Endothelial cell of umbilical vein (primary cell): ENCODE measurements around the gene PACSIN2. TPM values are rescaled to one million over a fixed set of nuclear protein-coding genes. Genes with fewer than 3 reads are reported as not detected.
A peak's percentile ranks its signal among the peaks of the same experiment; 100 is the strongest.

Source experiments
- BruUV-seq: library from RNA; stranded (reverse); fragments of 400-500 nt; replicated peaks from 2 replicates; lab custom pipeline; 2021; lab: Mats Ljungman, UMichigan
- CTCF ChIA-PET: fragments of 300-600, 350-600 bp; sonication (Branson Sonifier 250); formaldehyde crosslinking; loops from one replicate; lab custom pipeline; 2021; ENCODE audit warnings: antibody characterized with exemption, inconsistent platforms; lab: Charles Lee
- POLR2A ChIA-PET: fragments of 300-600, 350-600 bp; sonication (Branson Sonifier 250); formaldehyde crosslinking; loops from one replicate; lab custom pipeline; 2021; ENCODE audit warnings: antibody characterized with exemption, inconsistent platforms; lab: Charles Lee
- DNase-seq: peaks from one replicate; pipeline ENCODE4 v3.0.0-alpha.2; 2011; ENCODE audit warnings: low read depth, low spot score
- FAIRE-seq: peaks from 2 replicates; lab custom pipeline; 2011; peaks lifted over from hg19 to GRCh38; lab: Jason Lieb, UNC
- H2AFZ ChIP-seq: 2 replicates; pipeline ENCODE4 v1.6.0; 2012; ENCODE audit warnings: low read depth, low read length, control low read depth, inconsistent platforms
- H3K27ac ChIP-seq: 2 replicates; pipeline ENCODE4 v1.5.1; 2011; ENCODE audit warnings: low read depth, mild to moderate bottlenecking, control low read depth, low read length, moderate library complexity; ENCODE audit not compliant: insufficient read depth
- H3K27me3 ChIP-seq, 2 experiments: 2 replicates each; pipeline versions ENCODE4 v1.6.0 to v1.6.1; 2011; ENCODE audit warnings: low read length in 2 of 2, mixed read lengths in 1 of 2; ENCODE audit not compliant: control insufficient read depth in 2 of 2, insufficient read depth in 2 of 2
- H3K36me3 ChIP-seq, 2 experiments: 2 replicates in 1 of 2; 3 replicates in 1 of 2; pipeline ENCODE4 v1.5.1; 2011; ENCODE audit warnings: low read length in 2 of 2, mild to moderate bottlenecking in 1 of 2, moderate library complexity in 1 of 2; ENCODE audit not compliant: control insufficient read depth in 2 of 2, insufficient read depth in 2 of 2; ENCODE audit errors: extremely low read depth in 1 of 2
- H3K4me1 ChIP-seq: 3 replicates; pipeline ENCODE4 v1.5.1; 2011; ENCODE audit warnings: mild to moderate bottlenecking, low read length; ENCODE audit not compliant: control insufficient read depth, insufficient read depth; ENCODE audit errors: extremely low read depth
- H3K4me2 ChIP-seq: 2 replicates; pipeline ENCODE4 v1.6.1; 2011; ENCODE audit warnings: low read length, control low read depth, mixed read lengths; ENCODE audit not compliant: insufficient read depth
- H3K4me3 ChIP-seq, 3 experiments: fragments of 200-600 bp in 1 of 3; sonication (generic), shearing (Covaris generic) in 1 of 3; replicated peaks in 1 of 3; 2 replicates each; pipeline ENCODE4 v1.5.1; 2011 to 2016; ENCODE audit warnings: control low read depth in 3 of 3, low read length in 3 of 3, mild to moderate bottlenecking in 2 of 3, inconsistent platforms in 1 of 3, low read depth in 1 of 3, moderate library complexity in 1 of 3; ENCODE audit not compliant: insufficient read depth in 1 of 3
- H3K79me2 ChIP-seq: 2 replicates; pipeline ENCODE4 v1.6.0; 2012; ENCODE audit warnings: low read length, inconsistent platforms; ENCODE audit not compliant: control insufficient read depth, insufficient read depth
- H3K9ac ChIP-seq: replicated peaks from 2 replicates; pipeline ENCODE3; 2011; ENCODE audit warnings: low read length, control low read depth; ENCODE audit not compliant: insufficient read depth; ENCODE audit errors: extremely low read depth
- H3K9me1 ChIP-seq: replicated peaks from 3 replicates; pipeline ENCODE4 v1.6.0; 2011; ENCODE audit warnings: mild to moderate bottlenecking, low read length; ENCODE audit not compliant: control insufficient read depth, insufficient read depth; ENCODE audit errors: extremely low read depth
- H3K9me3 ChIP-seq: replicated peaks from 2 replicates; pipeline ENCODE4 v1.5.1; 2012; ENCODE audit warnings: low read length, inconsistent platforms; ENCODE audit not compliant: control insufficient read depth, insufficient read depth
- H4K20me1 ChIP-seq: replicated peaks from 2 replicates; pipeline ENCODE3; 2011; ENCODE audit warnings: mild to moderate bottlenecking, low read length; ENCODE audit not compliant: control insufficient read depth, insufficient read depth; ENCODE audit errors: extremely low read depth
- CTCF ChIP-seq, 2 donors: IDR thresholded peaks; 1 replicate in 1 of 2; 2 replicates in 1 of 2; pipeline ENCODE4 v1.5.1; 2011; ENCODE audit warnings: low read length in 2 of 2, mild to moderate bottlenecking in 2 of 2, moderate library complexity in 2 of 2, control low read depth in 1 of 2, inconsistent platforms in 1 of 2, low read depth in 1 of 2; ENCODE audit not compliant: insufficient read depth in 1 of 2; ENCODE audit errors: extremely low read depth in 1 of 2
- EZH2 ChIP-seq: IDR thresholded peaks from 2 replicates; pipeline ENCODE4 v1.6.1; 2012; ENCODE audit warnings: borderline replicate concordance, low read depth, mild to moderate bottlenecking, moderate library complexity, low read length, inconsistent platforms; ENCODE audit not compliant: severe bottlenecking
- FOS ChIP-seq: IDR thresholded peaks from 2 replicates; pipeline ENCODE4 v1.6.1; 2011; ENCODE audit warnings: mild to moderate bottlenecking, low read length, moderate library complexity, borderline replicate concordance; ENCODE audit not compliant: insufficient read depth
- GATA2 ChIP-seq: IDR thresholded peaks from 2 replicates; pipeline ENCODE4 v1.7.0; 2011; ENCODE audit warnings: low read depth, mild to moderate bottlenecking, moderate library complexity, mixed read lengths, low read length; ENCODE audit not compliant: insufficient read length, insufficient read depth
- JUN ChIP-seq: IDR thresholded peaks from 2 replicates; pipeline ENCODE4 v1.6.1; 2011; ENCODE audit warnings: borderline replicate concordance, low read depth; ENCODE audit not compliant: insufficient read length, insufficient read depth
- MAX ChIP-seq: IDR thresholded peaks from 2 replicates; pipeline ENCODE4 v1.6.1; 2011; ENCODE audit not compliant: insufficient read depth, insufficient read length
- MYC ChIP-seq: IDR thresholded peaks from one replicate; pipeline ENCODE4 v1.6.1; 2011; ENCODE audit warnings: mild to moderate bottlenecking, low read depth, low read length
- POLR2A ChIP-seq: IDR thresholded peaks from 2 replicates; pipeline ENCODE4 v1.6.1; 2012; ENCODE audit warnings: low read depth, mild to moderate bottlenecking, control low read depth, low read length
- POLR2AphosphoS5 ChIP-seq: IDR thresholded peaks from 2 replicates; pipeline ENCODE4 v1.6.1; 2012; ENCODE audit warnings: low read depth, mild to moderate bottlenecking, control low read depth, low read length, moderate library complexity; ENCODE audit not compliant: insufficient read depth
- dilution Hi-C: fragments of 300-500 bp; cut with MboI; formaldehyde crosslinking; loops from one replicate; pipeline ENCODE4 v1.15.0; 2019; ENCODE audit warnings: low sequenced_read_pairs; ENCODE audit not compliant: extremely low pct_ligation_motif_present
- intact Hi-C: fragments of 100-400 bp; cut with micrococcal nuclease; formaldehyde crosslinking; loops from one replicate; pipeline ENCODE4 v1.10.0; 2022
- polyA plus RNA-seq, 4 experiments: library from polyadenylated mRNA; depleted of rRNA in 3 of 4; stranded (reverse) in 3 of 4; unstranded in 1 of 4; fragments of >200 nt; gene quantifications; 2 replicates each; pipeline versions ENCODE4 v1.2.1 to v1.2.3, GENCODE V29; 2011 to 2012; ENCODE audit warnings: missing spikeins in 1 of 4
- total RNA-seq: library from RNA; stranded (reverse); gene quantifications from 2 replicates; pipeline ENCODE4 v1.2.3, GENCODE V29; 2021

PACSIN2 gene
- total and polyA plus RNA-seq, 2 donors (not counting 3 experiments of a cell fraction or from before 2014, with no cell fraction given) = 46.2 to 64.5 TPM

- no TSS peak for BruUV-seq
- Histone ChIP-seq H3K9ac (no peak overlapping the region), H2AFZ (no peak overlapping the region), H4K20me1 (no peaks in the 10 kb centered on the region), H3K9me3 (no peaks in the 10 kb centered on the region), H3K27me3 (no peaks in the 10 kb centered on the region), H3K27ac (no peak overlapping the region), H3K4me2 (no peak overlapping the region), H3K79me2 (peaks cover 80% of the 10 kb centered on the region), H3K36me3 (no peaks in the 10 kb centered on the region), H3K4me3 (no peak overlapping the region), H3K9me1 (no peaks in the 10 kb centered on the region), H3K4me1 (peaks cover 28% of the 10 kb centered on the region)
- DNase-seq (no peak), FAIRE-seq (no peak)
- intact Hi-C loops = no loop called here
- ChIA-PET CTCF (interaction anchor here (0.6 to 2.1 kb wide), 5 partner anchors 7 to 172 kb away, joined by 3 to 7 read pairs (median 6); no protein-coding TSS in a partner anchor), POLR2A (no interaction called here)
- dilution Hi-C loops = no loop called here
- peak; percentile 30 for TF ChIP-seq FOS
- no peak for TF ChIP-seq POLR2AphosphoS5
These were observed 7.3 kb downstream of the PACSIN2 start for GRCh38 chr22:43007519-43008102.

DNA sequence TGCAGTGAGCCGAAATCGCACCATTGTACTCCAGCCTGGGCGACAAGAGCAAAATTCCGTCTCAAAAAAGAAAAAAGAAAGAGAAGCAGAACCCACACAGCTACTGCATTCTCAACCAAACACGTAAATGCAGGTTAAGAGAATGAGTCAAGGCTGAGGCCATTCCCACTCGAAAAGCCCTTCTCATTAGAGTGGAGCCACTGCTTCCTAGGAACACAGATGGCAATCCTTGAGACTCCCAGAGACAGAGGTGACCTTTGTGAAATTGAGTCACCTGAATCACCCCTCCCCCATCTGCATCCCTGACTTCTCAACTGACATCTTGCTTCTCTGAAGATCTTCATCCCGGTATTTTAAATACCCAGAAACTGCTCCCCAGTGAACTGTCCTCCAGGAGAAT is 8.2 kb downstream of the PACSIN2 start:
- intact Hi-C loops = no loop called here
- H3K4me1 ChIP-seq = peaks cover 36% of the 10 kb centered on the region

More for the DNA sequence above, 8.2 kb downstream of the PACSIN2 start:
- ChIA-PET CTCF (interaction anchor here (1.0 to 2.1 kb wide), 4 partner anchors 11 to 17 kb away, joined by 4 to 7 read pairs (median 6); no protein-coding TSS in a partner anchor), POLR2A (no interaction called here)
- Histone ChIP-seq H3K9me3 (no peaks in the 10 kb centered on the region), H2AFZ (no peak overlapping the region), H3K79me2 (peaks cover 76% of the 10 kb centered on the region), H3K9ac (no peak overlapping the region), H3K27ac (no peak overlapping the region), H4K20me1 (no peaks in the 10 kb centered on the region), H3K4me3 (no peak overlapping the region), H3K4me2 (no peak overlapping the region), H3K36me3 (no peaks in the 10 kb centered on the region), H3K27me3 (no peaks in the 10 kb centered on the region), H3K9me1 (no peaks in the 10 kb centered on the region)
- FAIRE-seq (no peak), DNase-seq (no peak)
- BruUV-seq = no TSS peak
- TF ChIP-seq CTCF (IDR thresholded peaks at IDR 0.05; ENCODE audit: extremely low read depth in 1 of 2, insufficient read depth in 1 of 2, low read depth in 1 of 2, low read length in 2 of 2) (no peak), MYC (no peak), POLR2A (no peak), MAX (no peak), JUN (no peak), GATA2 (no peak), FOS (no peak), POLR2AphosphoS5 (no peak), EZH2 (no peak)
- dilution Hi-C loops = no loop called here
